Measurements from ENCODE around the gene SUSD4.

SUSD4 gene

DNA sequence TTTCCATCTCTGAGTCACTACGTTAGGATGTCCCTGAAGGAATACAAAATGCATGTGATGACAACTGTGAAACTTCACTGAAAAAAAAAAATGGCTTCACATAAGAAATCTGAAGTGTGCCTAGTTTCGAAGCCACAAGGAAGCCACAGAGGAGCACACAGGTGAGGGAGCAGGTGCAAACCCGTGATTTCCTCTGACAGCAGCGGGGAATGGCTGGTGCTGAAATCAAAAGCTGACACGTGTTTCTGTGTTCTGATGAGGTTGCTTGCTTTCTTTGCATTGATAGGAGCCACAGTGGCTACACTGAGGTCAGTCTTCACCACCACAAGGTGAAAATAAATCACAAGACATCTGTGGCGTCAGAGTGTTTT, 115.2 kb downstream of the SUSD4 start:
- DNase-seq (ENCODE audit: low read depth), result no peak

DNA sequence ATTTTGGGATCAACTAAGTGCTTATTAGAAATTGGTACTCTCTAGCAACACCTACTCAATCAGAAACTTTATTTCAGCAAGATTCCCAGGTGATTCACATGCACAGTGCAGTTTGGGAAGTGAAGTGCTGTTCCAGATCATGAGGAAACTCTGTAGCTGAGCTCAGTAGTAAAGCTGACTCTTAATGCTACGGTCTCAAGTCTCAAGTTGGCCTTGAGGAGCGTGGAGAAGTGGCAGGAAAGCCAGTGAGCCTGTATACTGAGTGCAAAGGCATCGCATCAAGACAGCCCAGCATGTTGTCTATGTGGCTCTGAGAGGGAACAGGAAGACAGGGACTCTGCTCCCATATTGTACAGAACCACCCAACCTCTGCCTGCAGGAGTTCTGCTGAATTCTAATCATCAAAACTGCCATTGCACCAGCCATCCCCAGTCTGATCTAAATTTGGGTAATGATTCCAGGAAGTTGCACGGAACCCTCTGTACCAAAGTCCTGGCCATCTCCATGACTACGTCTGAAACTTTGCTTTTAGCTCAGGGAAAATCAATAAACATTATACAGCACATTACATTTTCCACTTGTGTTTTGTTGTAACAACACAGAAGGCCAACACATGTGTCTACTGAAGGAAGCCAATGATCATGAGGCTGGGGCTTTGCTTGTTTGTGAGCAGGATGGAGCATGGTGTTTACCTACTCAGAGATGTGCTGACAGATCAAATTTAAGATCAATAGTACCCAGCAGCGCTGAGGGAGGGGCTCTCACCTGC, 115.8 kb downstream of the SUSD4 start:
- DNase-seq (ENCODE audit: low read depth), result no peak

DNA sequence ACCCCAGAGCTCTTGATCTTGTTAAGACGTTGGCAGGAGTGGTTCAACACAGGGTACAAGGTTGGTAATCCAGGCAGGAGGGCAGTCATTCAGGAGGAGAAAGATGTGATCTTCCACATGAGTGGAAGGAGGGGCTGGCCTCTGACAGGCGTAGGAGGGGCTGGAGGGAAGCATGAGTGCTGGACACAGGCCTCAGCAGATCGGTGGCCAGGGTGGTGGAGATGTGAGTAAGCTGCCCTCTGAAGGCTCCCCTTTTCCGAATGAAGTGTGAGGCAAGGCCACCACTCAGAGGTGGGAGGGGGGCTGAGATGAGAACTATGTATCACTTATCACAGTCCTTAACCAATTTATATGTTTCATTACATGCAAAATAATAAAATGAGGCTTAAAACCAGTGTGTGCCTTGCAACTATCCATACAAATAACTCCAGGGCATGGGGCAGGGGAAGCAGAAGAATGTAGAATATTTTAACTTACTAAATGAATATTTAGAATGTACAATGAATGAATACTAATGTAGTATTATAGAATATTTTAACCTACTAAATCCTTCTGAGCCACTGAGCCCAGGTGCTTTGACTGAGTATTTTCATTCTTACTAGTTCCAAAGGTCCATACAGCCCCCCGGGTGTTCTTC, 117.4 kb downstream of the SUSD4 start:
- no peak for DNase-seq (ENCODE audit: low read depth)

DNA sequence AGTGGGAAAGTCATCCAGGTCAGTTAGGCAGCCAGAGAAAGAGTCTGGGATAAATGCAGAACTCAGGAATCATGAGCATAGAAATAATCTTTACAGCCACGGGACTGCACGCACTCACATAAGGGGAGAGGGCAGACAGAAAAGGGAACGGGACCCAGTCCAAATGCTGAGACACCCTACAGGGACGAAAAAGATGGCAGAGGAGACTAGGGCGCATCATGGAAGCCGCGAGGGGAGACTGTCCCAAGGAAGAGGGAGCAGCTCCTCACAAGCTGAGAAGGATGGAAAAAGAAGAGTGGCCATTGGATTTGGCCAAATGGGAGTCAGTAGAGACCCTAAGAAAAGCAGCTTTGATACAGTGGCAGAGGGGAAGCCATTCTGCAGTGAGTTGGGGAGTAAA, 118.0 kb downstream of the SUSD4 start:
- no peak for DNase-seq (ENCODE audit: low read depth)

DNA sequence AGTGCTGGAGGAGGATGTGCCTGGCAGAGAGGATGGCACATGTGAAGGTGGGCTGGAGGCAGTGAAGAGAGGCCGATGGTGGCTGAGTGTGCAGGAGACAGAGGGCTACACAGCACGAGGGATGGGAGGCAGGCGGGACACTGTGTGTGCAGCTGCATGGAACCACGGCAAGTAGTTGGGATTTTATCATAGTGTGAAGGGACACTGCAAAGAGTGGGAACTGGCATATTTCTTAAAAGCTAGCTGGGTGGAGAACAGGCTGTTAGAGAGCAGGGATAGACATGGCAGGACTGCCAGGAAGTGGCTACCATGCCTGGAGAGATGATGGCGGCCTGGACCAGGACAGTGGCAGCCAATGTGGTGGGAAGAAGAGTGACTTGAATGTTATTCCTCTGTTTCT, 118.6 kb downstream of the SUSD4 start:
- DNase-seq (ENCODE audit: low read depth), result no peak

DNA sequence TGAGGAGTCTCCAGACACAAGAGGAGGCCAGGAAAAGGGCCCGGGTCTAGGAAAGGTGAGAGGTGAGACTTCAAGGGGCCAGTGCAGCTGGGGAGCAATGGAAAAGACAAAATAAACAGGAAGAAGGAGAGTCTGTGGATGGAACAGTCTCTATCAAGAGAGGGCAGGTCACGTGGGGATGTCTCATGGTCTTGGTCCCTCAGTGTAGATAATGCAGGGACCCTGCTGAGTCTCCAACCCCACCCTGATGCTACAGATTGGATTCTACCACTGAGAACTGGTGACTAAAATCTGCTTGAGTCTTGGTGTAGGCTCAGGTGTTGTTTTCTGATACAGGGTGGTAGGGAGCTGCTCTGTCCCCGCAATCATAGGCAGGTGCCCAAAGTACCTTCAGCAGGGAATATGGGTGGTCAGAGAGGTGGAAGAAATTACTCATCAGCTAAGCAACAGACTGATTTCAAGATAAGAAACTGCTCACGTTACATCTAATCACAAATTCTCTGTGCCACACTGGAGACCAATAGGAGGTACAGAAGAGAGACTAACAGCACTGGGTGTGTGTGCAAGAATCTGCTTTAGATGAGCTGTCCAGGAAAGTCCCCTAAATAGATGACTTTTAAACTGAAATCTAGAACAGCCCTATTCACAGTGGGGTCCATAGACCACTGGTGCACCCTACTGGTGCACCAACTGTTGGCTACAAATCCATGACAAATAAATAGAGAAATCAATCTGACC, 119.4 kb downstream of the SUSD4 start:
- DNase-seq (ENCODE audit: low read depth), result no peak

DNA sequence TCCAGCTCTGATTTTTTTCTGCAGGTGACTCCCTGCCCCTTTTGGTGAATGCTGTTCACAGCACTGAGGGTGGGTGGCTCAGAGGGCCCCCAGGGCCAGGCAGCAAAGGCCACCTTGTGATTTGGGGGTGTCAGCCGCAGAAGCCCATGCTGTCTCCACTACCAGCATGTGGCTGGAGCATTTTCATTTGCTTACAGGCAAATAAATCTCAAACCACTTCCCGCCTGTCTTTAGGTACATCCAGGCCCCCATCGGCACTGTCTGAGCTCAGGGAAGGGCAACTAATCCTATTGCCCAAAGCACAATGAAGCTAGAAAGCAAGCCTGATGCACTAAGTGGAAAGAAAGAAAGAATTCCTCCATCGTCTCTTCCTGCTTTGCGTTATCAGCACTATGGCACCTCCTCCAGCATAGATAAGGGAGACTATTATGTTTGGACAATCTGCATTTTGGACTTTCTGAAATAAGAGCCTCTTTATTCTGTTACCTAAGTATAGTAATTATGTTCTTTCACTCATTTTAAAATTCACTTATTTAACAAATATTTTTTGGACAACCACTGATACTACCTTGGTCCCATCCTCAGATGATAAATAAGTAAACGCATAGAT, 120.4 kb downstream of the SUSD4 start:
- no peak for DNase-seq (ENCODE audit: low read depth)

DNA sequence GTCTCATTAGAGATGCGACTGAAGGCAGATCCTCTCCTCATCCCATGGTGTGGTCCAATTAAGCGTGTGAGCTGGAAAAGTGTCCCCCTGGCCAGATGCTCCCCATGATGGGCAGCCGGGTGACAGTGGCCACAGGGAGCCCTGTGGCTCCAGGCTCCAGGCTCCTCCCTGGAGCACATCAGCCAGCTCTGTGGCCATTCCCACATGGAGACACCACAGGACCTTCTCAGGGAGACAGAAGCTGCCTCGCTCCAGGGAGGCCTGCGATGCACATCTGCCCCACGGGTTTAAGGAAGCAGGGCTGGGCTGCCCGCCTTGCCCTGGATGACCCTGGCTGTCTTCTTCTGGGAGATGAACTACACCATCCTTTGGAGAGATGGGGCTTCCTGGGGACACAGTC, 121.0 kb downstream of the SUSD4 start:
- DNase-seq (ENCODE audit: low read depth), result no peak

DNA sequence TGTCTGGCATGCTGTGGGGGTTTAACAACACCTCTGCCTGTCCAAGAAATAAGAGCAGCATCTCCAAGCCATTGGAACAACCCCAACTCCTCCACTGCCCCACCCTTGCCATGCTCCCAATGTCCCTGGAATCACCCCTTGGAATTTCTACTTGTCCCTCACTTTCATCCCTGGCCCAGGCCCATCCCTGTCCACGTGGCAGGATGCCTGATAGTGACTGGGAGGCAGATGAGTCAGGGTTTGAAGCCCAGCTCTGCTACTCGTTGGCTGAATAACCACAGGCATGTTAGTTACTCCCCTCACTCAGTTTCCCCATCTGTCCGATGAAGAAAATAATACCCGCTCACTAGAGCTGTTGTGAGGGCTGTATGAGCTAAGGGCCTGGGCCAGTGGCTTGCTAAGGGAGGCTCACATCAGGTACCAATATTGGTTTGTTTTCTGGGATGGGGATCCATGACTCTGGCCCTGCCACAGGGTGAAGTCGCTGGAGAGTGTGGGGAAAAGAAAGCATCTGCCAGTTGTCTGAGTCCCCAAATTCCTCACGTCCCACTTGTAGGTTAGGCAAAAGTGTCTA, 121.5 kb downstream of the SUSD4 start:
- DNase-seq (ENCODE audit: low read depth), result no peak

DNA sequence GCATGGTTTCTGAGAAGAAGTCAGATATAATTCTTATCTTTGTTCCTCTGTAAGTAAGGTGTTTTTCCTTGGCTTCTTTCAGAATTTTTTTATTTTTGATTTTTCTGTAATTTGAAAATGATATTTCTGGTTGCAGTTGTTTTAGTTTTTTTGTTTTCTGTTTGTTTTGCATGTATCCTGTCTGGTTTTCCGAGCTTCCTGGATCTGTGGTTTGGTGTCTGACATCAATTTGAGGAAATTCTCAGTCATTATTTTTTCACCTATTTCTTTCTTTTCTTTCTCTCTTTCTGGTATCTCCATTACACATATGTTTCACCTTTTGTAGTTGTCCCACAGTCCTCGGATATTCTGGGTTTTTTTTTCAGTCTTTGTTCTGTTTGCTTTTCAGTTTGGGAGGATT, 123.9 kb downstream of the SUSD4 start:
- DNase-seq (ENCODE audit: low read depth), result no peak

DNA sequence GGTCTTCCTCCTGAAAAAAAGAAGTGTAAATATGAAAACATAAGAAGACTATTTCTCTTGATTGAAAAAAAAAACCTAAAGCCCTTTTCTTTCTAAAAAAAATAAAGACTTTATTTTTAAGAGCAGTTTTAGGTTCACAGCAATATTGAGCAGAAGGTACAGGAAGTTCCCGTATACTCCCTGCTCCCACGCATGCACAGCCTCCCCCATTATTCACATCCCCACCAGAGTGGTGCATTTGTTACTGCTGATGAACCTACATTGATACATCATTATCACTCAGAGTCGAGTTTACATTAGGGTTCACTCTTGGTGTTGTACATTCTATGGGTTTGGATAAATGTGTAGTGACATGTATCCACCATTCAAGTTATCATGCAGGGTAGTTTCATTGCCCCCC, 128.9 kb downstream of the SUSD4 start:
- DNase-seq (ENCODE audit: low read depth), result no peak

DNA sequence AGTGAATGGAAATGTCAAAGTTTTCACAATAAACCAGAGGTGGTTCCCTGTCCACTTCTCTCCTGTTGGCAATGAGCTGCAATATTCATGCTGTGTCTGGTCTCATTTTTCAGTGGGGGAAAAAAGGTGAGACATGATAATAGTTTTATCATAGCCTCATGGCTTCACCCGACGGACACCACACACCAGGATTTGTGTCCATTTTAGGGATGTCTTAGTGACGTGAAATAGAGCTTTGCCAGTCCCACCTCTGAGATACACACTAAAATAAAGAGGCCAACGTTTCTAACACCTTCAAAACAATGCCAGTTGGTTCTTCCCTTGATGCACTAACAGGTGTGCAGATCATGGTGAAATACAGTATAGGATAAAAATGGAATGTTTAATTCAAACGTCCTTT, 129.4 kb downstream of the SUSD4 start:
- DNase-seq (ENCODE audit: low read depth), result no peak

DNA sequence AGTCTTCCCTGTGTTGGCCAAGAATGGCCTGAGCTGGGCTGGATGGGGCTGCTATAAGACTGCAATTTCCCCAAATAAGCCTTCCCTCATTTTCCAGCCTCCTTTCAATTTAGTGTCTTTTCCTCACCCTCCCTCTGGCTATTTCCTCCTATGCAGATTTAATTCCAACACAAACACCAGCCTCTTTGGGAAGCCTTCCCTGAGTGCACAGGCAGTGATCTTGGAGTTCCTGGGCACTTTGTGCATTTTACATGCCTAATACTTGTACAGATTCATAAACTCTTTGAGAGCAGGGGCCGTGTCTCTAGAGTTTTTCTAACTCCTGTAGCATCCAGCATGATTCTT, 129.8 kb downstream of the SUSD4 start:
- DNase-seq (ENCODE audit: low read depth), result no peak

DNA sequence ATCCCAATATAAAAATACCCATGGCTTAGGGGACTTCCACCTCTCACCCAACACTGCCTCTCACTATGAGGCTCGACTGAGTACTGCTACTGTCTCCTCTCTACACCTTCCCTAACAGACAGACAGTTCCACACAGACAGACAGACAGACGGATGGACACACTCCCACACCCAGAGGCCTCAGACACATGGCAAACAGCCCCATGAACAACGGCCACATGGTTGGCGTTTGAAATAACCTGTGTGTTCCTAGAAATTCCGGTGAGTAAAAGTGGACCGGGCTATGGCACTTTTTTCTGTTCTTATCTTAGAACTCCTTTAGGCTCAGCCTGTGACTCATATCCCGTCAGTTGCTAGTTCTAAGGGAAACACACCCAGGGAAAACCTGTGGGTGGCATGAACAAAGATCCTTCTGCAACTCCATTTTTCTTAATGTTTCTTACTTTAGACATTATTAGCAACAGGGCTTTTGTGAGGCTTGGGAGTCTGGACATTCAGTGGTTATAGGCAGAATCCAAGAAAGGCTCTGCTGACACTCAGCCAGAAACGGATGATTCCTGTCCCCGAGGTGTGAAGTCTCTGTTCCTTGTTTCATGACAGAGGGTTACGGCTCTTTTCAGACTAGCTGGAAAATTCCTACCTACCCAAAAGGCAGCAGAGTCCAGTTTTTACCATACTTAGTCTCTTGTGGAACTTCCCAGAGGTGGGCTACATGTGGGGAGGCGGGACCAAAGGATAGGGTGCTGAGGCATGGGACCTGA, 130.4 kb downstream of the SUSD4 start:
- DNase-seq (ENCODE audit: low read depth), result no peak

DNA sequence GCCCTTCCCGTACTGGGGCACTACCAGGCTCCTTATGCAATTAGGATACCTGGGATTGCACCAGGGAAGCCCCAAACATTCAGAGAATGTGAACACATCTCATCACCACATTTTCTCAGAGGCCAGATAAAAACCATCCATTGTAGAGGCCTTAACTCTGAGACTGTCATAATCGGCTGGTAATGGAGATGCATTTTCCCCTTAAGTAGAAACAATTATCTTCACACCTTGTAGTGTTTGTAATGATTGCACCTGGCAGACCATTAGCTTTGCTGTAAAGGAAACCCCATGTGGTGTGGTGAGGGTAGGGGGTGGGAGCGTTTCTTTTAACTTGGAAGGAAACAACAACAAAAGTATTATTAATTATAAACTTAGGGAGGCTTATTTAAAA, 131.0 kb downstream of the SUSD4 start:
- DNase-seq (ENCODE audit: low read depth), result no peak

DNA sequence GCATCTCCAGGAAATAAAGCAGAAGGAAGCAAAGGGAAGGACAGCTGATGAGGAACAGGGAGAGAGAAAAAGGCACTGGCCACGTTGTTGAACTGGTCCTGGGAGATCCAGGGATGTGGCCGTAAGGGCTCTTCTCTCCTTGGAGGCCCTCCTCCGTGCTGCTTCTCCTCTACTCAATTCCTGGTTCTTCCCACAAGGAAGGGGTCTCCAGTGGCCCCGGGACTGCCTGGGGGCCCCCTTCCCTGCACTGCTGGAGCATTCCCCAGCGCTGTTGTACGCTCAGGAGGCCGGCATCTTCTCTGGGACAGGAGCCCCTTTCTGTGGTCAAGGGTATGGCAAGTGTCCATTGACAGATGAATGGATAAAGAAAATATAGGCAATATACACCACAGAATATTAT, 132.4 kb downstream of the SUSD4 start:
- no peak for DNase-seq (ENCODE audit: low read depth)

DNA sequence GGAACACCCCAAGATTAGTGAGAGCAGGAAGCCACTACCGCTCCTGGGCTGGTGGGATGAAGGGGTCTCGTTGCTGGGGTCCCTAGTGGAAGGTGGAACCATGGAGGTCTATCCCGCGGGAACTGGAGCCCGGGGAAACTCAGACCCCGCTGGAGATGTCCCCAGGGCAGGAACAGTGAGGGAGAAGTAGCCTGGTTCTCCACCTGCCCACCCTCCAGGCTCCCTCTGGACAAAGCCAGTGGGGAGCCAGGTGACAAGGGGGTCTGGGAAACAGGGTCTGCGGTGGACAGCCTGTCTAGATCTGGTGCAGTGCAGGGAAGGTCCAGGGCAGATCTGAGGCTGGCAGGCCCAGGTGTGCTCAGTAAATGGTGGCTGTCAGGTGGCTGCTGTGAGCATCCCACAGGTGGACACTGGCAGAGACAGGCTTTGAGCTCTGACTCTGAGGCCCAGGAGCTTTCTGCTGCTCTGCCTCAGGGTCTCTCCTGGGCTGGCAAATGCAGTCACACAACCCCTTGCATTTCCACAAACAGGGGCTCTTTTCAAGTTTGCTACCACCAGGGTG, 132.9 kb downstream of the SUSD4 start:
- DNase-seq (ENCODE audit: low read depth), result no peak

DNA sequence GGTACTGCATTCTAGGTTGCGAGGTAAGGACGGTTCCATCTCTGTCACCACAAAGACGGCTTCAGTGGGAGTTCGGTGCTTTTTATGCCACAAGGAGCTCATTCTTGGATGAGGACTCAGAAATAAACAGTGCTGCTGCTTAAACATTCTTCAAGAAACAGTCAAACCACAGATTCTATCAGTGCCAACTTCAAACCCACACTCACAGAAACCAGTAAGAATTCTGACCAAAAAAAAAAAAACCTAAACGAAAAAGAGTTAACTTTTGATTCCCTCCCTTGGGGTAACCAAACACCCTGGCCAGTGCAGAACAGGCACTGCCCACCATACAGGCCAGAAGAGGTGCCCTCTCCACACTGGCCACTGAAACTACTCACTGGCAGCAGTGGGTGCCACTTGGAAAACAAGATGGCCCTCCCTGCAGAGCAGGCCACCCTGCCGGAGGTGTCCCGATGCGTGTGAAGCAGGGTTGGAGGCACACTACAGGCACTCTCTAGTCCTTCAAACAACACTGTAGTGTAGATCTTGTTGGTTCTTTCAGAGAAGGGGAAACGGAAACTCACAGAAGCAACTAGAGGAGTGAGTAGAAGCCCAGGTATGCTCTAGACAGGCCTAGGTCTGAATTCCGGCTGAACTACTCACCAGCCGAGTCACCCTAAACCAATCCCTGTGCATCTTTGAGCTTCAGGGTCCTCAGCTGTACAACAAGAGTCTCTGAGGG, 133.7 kb downstream of the SUSD4 start:
- no peak for DNase-seq (ENCODE audit: low read depth)

DNA sequence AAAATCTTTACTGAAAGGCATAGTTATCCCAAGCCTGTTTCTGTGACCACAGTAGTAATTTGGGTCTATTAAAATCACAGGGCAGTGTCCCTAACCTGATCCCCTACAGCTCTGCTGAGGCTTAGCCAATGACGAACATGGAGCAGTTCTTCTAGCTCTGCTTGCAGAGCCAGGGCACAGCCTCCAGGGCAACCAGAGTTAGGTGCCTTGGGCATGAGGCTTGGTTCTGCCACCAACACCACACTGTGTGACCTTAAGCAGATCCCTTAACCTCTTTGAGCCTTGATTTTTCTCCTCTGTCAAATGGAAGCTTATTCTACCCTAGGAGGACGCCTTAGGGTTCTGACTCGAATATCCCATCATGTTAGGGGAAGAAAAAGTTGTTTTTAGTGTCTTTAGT, 134.2 kb downstream of the SUSD4 start:
- no peak for DNase-seq (ENCODE audit: low read depth)

DNA sequence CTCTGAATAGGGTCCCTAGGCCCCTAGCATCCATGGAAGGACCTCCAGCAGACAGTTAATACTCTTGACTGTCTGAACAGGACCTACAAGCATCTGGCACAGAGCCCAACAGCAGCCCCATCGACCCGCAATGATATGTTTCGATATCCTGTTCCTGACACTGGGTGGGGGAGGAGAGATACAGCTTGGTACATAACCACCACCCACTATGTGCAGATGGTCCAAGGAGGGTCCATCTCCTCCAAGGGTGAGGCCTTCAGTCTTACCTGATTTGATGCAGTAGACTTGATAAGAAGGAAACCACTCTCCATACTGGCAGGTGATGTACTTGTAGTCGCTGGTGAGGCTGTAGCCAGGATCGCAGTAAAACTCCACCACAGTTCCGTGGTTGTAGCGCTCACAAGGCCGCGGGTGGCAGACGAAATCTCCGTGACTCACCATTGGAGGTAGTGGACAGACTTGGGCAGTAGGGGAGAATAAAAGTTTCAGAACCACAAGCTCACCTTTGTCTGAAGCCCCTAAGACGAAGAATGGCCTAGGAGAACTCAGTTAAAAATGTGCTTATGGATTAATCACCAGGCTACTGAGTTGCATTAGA, 134.9 kb downstream of the SUSD4 start:
- no peak for DNase-seq (ENCODE audit: low read depth)

DNA sequence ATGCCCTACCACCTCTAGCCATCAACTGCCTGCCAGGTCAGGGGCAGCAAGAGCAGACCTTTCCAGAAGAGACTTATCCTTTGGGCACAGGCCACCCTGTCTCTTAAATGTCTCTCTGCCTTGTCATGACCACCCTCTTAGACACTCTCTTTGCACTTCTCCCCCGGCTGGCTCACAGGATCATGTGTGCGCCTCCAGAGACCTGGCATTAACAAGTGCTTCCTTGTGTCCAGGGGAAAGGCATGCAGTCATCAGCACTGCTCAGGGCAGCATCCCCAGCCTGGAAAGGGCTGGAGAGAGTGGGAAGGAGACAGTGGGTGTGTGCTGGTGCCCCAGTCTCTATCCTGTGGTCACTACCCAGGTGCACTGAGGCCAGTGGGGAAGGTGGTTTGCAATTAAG, 135.8 kb downstream of the SUSD4 start:
- DNase-seq (ENCODE audit: low read depth), result no peak

Measured in activated T-cell treated with anti-CD3 and anti-CD28 coated beads for 48 hours (primary cell).